GM23338 (cell line): ENCODE data around the gene ZNF609.

Source experiments
- CREB1 ChIP-seq: fragments of 250-450 bp; sonication (Bioruptor Pico); IDR thresholded peaks from 2 replicates; pipeline ENCODE4 v1.5.0; 2020; ENCODE audit warnings: low read depth, mild to moderate bottlenecking, moderate library complexity
- CTCF ChIP-seq, 2 experiments: fragments of 200-600 bp in 1 of 2; sonication (generic) in 1 of 2; conservative IDR thresholded peaks; 2 replicates each; pipeline versions ENCODE4 v1.5.1 to v1.6.1; 2016 to 2017; ENCODE audit warnings: antibody characterized with exemption in 2 of 2, low read depth in 2 of 2, mild to moderate bottlenecking in 2 of 2, moderate library complexity in 1 of 2
- EZH2 ChIP-seq: fragments of 200-600 bp; sonication (generic); IDR thresholded peaks from one replicate; pipeline ENCODE4 v1.8.0; 2017; ENCODE audit warnings: antibody characterized with exemption, mild to moderate bottlenecking, low read depth; ENCODE audit not compliant: unreplicated experiment
- EZH2phosphoT487 ChIP-seq: fragments of 200-600 bp; sonication (generic); IDR thresholded peaks from one replicate; pipeline ENCODE4 v1.8.1; 2018; ENCODE audit warnings: antibody characterized with exemption; ENCODE audit not compliant: unreplicated experiment
- POLR2AphosphoS5 ChIP-seq: IDR thresholded peaks from 2 replicates; pipeline ENCODE4 v1.6.1; 2016; ENCODE audit warnings: antibody characterized with exemption, low read depth

- TF ChIP-seq EZH2 = no peak
- TF ChIP-seq CTCF (conservative IDR thresholded peaks at IDR 0.05; ENCODE audit: low read depth in 2 of 2) = no peak
- TF ChIP-seq POLR2AphosphoS5 = no peak
- TF ChIP-seq CREB1 (CRISPR knock-in tag) = no peak
- TF ChIP-seq EZH2phosphoT487 = no peak
Measured at GRCh38 chr15:64582202-64582601, 121.8 kb downstream of the ZNF609 start.
